Measurements from ENCODE around the gene MUC6. TPM values are rescaled to one million over a fixed set of nuclear protein-coding genes. Genes with fewer than 3 reads are reported as not detected.

Gene MUC6
- total RNA-seq, 4 donors from 2014 or later = 0.19 TPM; not detected in 3

DNA sequence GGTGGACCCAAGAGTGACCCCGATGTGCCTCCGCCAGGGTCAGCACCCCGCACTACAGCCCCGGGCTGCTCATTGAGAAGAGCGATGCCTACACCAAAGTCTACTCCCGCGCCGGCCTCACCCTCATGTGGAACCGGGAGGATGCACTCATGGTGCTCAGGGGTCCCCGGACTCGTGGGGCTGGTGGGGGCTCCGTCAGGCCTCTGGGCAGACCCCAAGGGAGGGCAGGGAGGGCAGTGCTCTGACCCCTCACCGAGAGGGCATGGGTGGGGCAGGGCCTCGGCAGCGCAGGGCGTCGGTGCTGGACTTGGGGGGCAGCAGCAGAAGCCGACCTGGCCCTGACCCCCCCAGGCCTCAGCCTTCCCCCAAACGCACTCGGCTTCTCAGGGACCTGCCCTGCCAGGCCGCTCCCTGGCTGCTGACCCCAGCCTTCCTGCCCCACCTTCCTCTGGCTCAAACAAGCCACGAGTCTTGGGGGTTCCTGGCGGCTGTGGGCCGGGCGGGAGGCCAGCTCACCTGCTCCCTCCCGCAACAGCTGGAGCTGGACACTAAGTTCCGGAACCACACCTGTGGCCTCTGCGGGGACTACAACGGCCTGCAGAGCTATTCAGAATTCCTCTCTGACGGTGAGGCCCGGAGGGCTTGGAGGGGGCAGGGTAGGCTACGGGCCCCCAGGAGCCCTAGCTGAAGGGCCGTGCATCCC lies 41.0 kb upstream of the MUC6 start:
- Histone ChIP-seq H3K27ac (no peak overlapping the region), H3K36me3 (no peaks in the 10 kb centered on the region), H3K4me1 (peaks cover 13 to 18% (median 15%) of the 10 kb centered on the region in 3 donors), H3K27me3 (peaks cover 0 to 42% (median 0%) of the 10 kb centered on the region in 4 donors), H3K4me3 (no peak overlapping the region), H3K9me3 (no peaks in the 10 kb centered on the region)
- intact Hi-C loops (cut with DNase I) = no loop called here
- 40 to 55% methylated on average over 1 to 5 of the region's 33 CpGs for WGBS, 2 donors
- TF ChIP-seq, protein P1, sequence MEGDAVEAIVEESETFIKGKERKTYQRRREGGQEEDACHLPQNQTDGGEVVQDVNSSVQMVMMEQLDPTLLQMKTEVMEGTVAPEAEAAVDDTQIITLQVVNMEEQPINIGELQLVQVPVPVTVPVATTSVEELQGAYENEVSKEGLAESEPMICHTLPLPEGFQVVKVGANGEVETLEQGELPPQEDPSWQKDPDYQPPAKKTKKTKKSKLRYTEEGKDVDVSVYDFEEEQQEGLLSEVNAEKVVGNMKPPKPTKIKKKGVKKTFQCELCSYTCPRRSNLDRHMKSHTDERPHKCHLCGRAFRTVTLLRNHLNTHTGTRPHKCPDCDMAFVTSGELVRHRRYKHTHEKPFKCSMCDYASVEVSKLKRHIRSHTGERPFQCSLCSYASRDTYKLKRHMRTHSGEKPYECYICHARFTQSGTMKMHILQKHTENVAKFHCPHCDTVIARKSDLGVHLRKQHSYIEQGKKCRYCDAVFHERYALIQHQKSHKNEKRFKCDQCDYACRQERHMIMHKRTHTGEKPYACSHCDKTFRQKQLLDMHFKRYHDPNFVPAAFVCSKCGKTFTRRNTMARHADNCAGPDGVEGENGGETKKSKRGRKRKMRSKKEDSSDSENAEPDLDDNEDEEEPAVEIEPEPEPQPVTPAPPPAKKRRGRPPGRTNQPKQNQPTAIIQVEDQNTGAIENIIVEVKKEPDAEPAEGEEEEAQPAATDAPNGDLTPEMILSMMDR (IDR thresholded peaks at IDR 0.05) = no peak
- no peak for TF ChIP-seq POLR2A (IDR thresholded peaks at IDR 0.05)
- no peak for DNase-seq

GRCh38 chr11:1077033-1077416 lies 40.5 kb upstream of the MUC6 start:
- Histone ChIP-seq H3K4me1 (peaks cover 15 to 23% (median 16%) of the 10 kb centered on the region in 3 donors), H3K27me3 (peaks cover 0 to 46% (median 0%) of the 10 kb centered on the region in 4 donors), H3K36me3 (no peaks in the 10 kb centered on the region), H3K27ac (no peak overlapping the region), H3K4me3 (no peak overlapping the region), H3K9me3 (no peaks in the 10 kb centered on the region)
- TF ChIP-seq POLR2A (IDR thresholded peaks at IDR 0.05) = no peak
- TF ChIP-seq, protein P1 (IDR thresholded peaks at IDR 0.05) = no peak
- DNase-seq = no peak
- intact Hi-C loops (cut with DNase I) = no loop called here
- no CpG with 5 or more reads among the region's 11 CpGs for WGBS, 2 donors

GRCh38 chr11:1076061-1076665 lies 39.6 kb upstream of the MUC6 start:
- WGBS, 2 donors = 64 to 85% methylated on average over 3 to 7 of the region's 18 CpGs
- Histone ChIP-seq H3K4me1 (peaks cover 15 to 26% (median 16%) of the 10 kb centered on the region in 3 donors), H3K9me3 (no peaks in the 10 kb centered on the region), H3K36me3 (no peaks in the 10 kb centered on the region), H3K27ac (no peak overlapping the region), H3K4me3 (no peak overlapping the region), H3K27me3 (peaks cover 0 to 55% (median 0%) of the 10 kb centered on the region in 4 donors)
- no peak for DNase-seq
- intact Hi-C loops (cut with DNase I) = no loop called here
- TF ChIP-seq, protein P1 (IDR thresholded peaks at IDR 0.05) = no peak
- TF ChIP-seq POLR2A (IDR thresholded peaks at IDR 0.05) = no peak

DNA sequence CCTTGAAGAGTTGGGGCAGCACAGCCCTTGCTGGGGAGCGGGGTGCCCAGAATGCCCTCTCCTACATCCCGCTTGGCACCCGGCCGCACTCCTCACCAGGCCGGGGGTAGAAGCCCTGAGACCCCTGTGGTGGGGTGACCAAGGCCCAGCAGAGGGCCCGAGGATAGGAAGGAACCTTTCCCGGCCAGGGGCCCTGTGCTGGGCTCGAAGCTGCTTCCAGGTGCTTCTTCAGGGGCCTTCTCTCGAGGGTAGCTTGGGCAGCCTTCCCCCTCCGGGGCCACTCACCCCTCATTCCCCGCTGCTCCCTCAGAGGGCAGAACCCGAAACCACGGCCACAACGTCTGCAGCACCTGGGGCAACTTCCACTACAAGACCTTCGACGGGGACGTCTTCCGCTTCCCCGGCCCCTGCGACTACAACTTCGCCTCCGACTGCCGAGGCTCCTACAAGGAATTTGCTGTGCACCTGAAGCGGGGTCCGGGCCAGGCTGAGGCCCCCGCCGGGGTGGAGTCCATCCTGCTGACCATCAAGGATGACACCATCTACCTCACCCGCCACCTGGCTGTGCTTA lies 38.9 kb upstream of the MUC6 start:
- no peak for DNase-seq
- no peak overlapping the region for H3K4me3 ChIP-seq
- WGBS, 2 donors = 91 to 95% methylated on average over 12 to 18 of the region's 28 CpGs
- H3K9me3 ChIP-seq = no peaks in the 10 kb centered on the region
- peaks cover 0 to 58% (median 0%) of the 10 kb centered on the region in 4 donors for H3K27me3 ChIP-seq
- no peak for TF ChIP-seq POLR2A (IDR thresholded peaks at IDR 0.05)
- TF ChIP-seq, protein P1 (IDR thresholded peaks at IDR 0.05) = no peak
- intact Hi-C loops (cut with DNase I) = no loop called here
- H3K4me1 ChIP-seq = peaks cover 15 to 26% (median 16%) of the 10 kb centered on the region in 3 donors
- H3K36me3 ChIP-seq = no peaks in the 10 kb centered on the region
- no peak overlapping the region for H3K27ac ChIP-seq
